ENCODE measurements around the gene ATXN7L3B. TPM values are rescaled to one million over a fixed set of nuclear protein-coding genes. Genes with fewer than 3 reads are reported as not detected.

Gene ATXN7L3B
- total and polyA plus RNA-seq, 12 donors, result 5.4 to 39.2 (median 27.8) TPM

DNA sequence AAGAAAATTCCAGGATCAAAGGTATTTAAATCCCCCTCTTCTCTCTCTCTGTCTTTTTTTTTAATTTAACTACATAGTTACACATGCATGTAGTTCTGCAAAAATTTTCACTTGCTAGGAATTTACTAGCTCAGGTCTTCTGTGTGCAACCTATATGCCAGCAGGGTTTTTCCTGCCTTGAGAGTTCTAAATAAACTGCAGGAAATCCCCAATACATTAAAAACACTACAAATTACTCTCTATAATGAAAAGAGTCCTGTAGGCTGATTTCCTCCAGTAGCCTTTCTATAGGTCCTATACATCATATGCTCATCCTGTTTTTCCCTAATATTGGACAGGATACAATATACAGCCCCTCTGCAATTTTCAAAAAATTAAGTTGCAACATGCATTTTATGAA, 27.7 kb upstream of the ATXN7L3B start:
- Histone ChIP-seq H3K27me3 (no peaks in the 10 kb centered on the region), H3K36me3 (replicated peaks in 1 of 2) (no peaks in the 10 kb centered on the region), H3K4me3 (no peak overlapping the region), H3K27ac (no peak overlapping the region), H3K9me3 (replicated peaks in 1 of 3) (no peaks in the 10 kb centered on the region), H3K4me1 (replicated peaks in 1 of 2) (no peaks in the 10 kb centered on the region)
- DNase-seq, result no peak
- TF ChIP-seq POLR2A (IDR thresholded peaks at IDR 0.05), result no peak
- TF ChIP-seq, protein P1, sequence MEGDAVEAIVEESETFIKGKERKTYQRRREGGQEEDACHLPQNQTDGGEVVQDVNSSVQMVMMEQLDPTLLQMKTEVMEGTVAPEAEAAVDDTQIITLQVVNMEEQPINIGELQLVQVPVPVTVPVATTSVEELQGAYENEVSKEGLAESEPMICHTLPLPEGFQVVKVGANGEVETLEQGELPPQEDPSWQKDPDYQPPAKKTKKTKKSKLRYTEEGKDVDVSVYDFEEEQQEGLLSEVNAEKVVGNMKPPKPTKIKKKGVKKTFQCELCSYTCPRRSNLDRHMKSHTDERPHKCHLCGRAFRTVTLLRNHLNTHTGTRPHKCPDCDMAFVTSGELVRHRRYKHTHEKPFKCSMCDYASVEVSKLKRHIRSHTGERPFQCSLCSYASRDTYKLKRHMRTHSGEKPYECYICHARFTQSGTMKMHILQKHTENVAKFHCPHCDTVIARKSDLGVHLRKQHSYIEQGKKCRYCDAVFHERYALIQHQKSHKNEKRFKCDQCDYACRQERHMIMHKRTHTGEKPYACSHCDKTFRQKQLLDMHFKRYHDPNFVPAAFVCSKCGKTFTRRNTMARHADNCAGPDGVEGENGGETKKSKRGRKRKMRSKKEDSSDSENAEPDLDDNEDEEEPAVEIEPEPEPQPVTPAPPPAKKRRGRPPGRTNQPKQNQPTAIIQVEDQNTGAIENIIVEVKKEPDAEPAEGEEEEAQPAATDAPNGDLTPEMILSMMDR (IDR thresholded peaks at IDR 0.05), result no peak
- intact Hi-C loops (cut with DNase I), result no loop called here

DNA sequence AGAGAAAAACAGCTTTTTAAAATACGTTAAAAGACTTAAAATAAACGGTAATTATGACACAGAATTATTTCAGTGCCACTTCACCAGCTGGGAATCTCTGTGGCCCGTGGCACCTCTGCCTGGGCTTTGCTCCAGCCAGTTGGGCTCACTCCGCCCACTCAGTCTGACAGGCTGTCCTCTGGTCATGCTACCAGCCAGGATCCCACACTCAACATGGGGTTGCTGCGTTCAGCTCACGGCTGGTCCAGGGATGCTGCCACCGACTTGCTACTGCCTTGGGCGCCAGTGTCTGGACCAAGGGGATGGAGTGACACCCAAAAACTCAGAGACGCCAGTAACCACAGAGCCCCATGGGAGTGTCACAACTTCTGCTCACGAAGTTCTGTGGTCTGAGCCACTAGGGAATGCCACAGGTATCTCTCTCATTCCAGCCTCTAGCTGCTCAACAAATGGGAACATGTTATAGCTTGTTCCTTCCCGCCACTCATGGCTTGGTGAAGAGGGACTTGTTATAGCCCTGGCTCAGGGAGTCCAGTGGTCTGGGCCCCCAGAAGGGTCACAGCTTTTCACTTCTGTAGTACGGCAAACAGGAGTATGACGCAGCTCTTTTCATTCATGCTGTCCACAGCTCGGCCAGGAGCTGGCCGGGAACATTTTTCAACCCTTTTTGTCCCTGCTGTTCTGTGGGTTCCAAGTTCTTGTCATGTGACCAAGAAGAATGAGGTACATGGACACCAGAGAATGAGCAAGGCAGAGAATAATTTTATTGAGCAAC, 23.4 kb upstream of the ATXN7L3B start:
- no peak overlapping the region for H3K4me3 ChIP-seq
- H3K4me1 ChIP-seq (replicated peaks in 1 of 2), result no peaks in the 10 kb centered on the region
- WGBS, 4 donors, result 79 to 84% (median 81%) methylated on average over 8 to 15 of the region's 15 CpGs
- H3K36me3 ChIP-seq (replicated peaks in 1 of 2), result no peaks in the 10 kb centered on the region
- H3K9me3 ChIP-seq (replicated peaks in 1 of 3), result no peaks in the 10 kb centered on the region
- intact Hi-C loops (cut with DNase I), result no loop called here
- H3K27me3 ChIP-seq, result no peaks in the 10 kb centered on the region
- no peak for TF ChIP-seq POLR2A (IDR thresholded peaks at IDR 0.05)
- TF ChIP-seq, protein P1 (IDR thresholded peaks at IDR 0.05), result no peak
- no peak overlapping the region for H3K27ac ChIP-seq
- no peak for DNase-seq

DNA sequence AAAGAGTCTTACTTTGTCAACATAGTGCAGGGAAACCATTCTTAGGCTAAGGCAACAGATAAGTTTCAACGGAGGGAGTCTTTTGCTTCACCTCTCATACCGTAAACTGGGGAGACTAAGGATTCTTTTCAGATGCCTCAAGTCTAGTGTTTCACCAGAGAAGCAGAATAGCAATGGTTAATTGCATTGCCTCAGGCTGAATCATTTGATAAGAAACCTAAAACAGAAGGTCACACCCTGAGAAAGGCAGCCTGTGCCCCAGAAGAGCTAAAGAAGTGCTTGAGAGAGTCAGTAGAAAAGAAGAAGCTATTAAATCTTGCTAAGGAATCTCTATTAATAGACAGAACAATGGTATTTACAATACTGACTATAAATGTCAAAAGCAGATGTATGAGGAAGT, 21.8 kb upstream of the ATXN7L3B start:
- WGBS, 4 donors, result 31 to 40% (median 37%) methylated on average over 2 of the region's 2 CpGs
- no peak for DNase-seq
- intact Hi-C loops (cut with DNase I), result no loop called here
- TF ChIP-seq, protein P1 (IDR thresholded peaks at IDR 0.05), result no peak
- TF ChIP-seq POLR2A (IDR thresholded peaks at IDR 0.05), result no peak
- H3K4me3 ChIP-seq, result no peak overlapping the region
- H3K27ac ChIP-seq, result no peak overlapping the region
- no peaks in the 10 kb centered on the region for H3K4me1 ChIP-seq (replicated peaks in 1 of 2)
- no peaks in the 10 kb centered on the region for H3K36me3 ChIP-seq (replicated peaks in 1 of 2)
- H3K27me3 ChIP-seq, result no peaks in the 10 kb centered on the region
- H3K9me3 ChIP-seq (replicated peaks in 1 of 3), result no peaks in the 10 kb centered on the region

DNA sequence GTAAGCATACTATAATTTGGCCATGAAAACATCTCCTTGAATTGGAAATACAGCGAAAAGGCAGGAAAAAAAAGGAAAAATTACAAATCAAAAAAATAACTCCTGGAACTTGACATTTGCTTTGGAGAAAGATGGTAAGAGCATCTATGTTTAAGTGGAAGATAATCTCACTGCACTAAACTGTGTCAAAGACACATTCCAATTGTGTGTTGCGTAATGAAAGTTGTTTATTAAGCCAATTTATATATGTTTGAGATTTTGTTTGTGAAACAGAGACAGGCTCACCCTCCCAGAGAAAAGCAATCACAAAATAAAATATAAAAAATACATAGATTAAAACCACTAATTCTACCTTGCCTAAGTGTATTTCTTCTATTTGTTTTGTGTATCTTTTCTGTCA, 11.1 kb upstream of the ATXN7L3B start:
- intact Hi-C loops (cut with DNase I), result no loop called here
- 83 to 88% (median 84%) methylated on average over 2 of the region's 2 CpGs for WGBS, 4 donors

More for the DNA sequence above, 11.1 kb upstream of the ATXN7L3B start:
- Histone ChIP-seq H3K4me1 (replicated peaks in 1 of 2) (no peaks in the 10 kb centered on the region), H3K9me3 (replicated peaks in 1 of 3) (no peaks in the 10 kb centered on the region), H3K27me3 (no peaks in the 10 kb centered on the region), H3K27ac (no peak overlapping the region), H3K36me3 (replicated peaks in 1 of 2) (no peaks in the 10 kb centered on the region), H3K4me3 (no peak overlapping the region)
- no peak for TF ChIP-seq POLR2A (IDR thresholded peaks at IDR 0.05)
- TF ChIP-seq, protein P1 (IDR thresholded peaks at IDR 0.05), result no peak
- DNase-seq, result no peak

Data from adrenal gland (tissue), 12 donors.